ENCODE results near the gene DHPS.
"Not testable (repeated sequence)": the region's sequence is repeated elsewhere in the genome, so short reads cannot be mapped to it uniquely, and the experiment has no call there.

Gene DHPS

DNA sequence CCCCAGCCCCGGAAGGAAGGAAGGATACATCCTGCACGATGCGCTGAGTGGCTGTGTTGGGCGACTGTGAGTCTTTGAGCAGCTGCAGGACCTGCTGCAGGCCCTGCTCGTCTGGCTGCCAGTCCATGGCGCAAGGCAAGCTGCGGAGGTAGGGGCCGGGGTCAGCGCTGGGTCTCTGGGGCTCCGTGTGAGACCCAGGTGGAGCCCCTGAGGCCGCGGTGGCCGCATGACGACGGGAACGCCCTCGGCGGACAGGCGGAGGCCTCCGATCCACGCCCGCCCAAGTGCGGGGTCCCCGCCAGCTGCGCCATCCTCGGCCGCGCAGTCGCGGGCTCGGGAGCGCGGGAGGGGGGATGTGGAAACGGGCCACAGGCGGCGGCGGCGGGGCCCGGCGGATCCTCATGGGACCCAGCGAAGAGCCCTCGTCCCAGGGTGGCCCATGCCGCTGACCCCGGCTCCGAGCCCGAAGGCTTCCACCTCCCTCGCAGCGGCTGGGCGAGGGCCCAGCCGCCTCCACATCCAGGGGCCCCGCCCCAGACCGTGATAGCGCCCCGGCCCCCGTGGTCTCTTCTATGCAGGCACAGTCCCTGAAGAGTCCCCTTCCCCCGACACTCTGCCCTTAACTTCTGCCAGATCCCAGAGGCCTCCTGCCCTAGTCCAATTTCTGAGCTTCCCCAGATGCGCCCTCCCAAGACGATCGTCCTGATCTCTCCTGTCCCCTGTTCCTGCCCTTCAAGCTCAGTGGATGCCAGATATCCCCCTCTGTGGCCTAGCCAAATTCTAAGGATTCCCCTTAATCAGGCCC lies 39.4 kb upstream of the DHPS start:
- TF ChIP-seq FOXA1 (IDR thresholded peaks at IDR 0.05) = no peak
- TF ChIP-seq FOXM1 (IDR thresholded peaks at IDR 0.05; ENCODE audit: borderline replicate concordance) = no peak
- TF ChIP-seq FOXK2 (IDR thresholded peaks at IDR 0.05) = no peak
- no peak for TF ChIP-seq CTBP1 (IDR thresholded peaks at IDR 0.05; ENCODE audit: borderline replicate concordance)
- TF ChIP-seq HDGF (IDR thresholded peaks at IDR 0.05; ENCODE audit: borderline replicate concordance) = no peak
- TF ChIP-seq L3MBTL2 (conservative IDR thresholded peaks at IDR 0.05) = no peak
- TF ChIP-seq TARDBP (IDR thresholded peaks at IDR 0.05) = no peak
- no peak for TF ChIP-seq SUZ12 (IDR thresholded peaks at IDR 0.05)
- DNase-seq (ENCODE audit: extremely low spot score) = no peak
- POLR2A ChIA-PET = interaction anchor here (0.6 to 6.2 kb wide), 11 partner anchors 7 to 71 kb away, joined by 3 to 133 read pairs (median 4); partner anchors contain the start of genes GET3, JUNB and TRIR
- CTCF ChIA-PET = interaction anchor here (0.9 to 1.3 kb wide), 2 partner anchors 13 to 37 kb away, joined by 3 read pairs; no protein-coding TSS in a partner anchor

DNA sequence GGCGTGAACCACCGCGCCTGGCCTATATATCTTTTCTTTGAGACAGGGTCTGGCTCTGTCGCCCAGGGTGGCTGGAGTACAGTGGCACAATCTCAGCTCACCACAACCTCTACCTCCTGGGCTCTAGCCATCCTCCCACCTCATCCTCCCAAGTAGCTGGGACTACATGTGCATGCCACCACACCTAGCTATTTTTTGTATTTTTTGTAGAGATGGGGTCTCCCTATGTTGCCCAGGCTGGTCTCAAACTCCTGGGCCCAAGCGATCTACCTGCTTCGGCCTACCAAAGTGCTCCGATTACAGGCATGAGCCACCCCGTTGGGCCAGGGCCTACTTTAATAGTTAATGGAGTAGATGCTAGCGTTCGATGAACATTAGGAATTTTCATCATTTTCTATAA lies 38.6 kb upstream of the DHPS start:
- POLR2A ChIA-PET = interaction anchor here (1.0 to 6.2 kb wide), 3 partner anchors 15 to 17 kb away, joined by 3 to 133 read pairs (median 3); partner anchors contain the start of genes GET3 and TRIR
- no peak for DNase-seq (ENCODE audit: extremely low spot score)
- TF ChIP-seq ZNF384 (IDR thresholded peaks at IDR 0.05) (no peak), ARNT (IDR thresholded peaks at IDR 0.05) (no peak), FOXM1 (IDR thresholded peaks at IDR 0.05; ENCODE audit: borderline replicate concordance) (no peak), L3MBTL2 (conservative IDR thresholded peaks at IDR 0.05) (no peak), SUZ12 (IDR thresholded peaks at IDR 0.05) (no peak), FOXA1 (IDR thresholded peaks at IDR 0.05) (no peak), ELF4 (IDR thresholded peaks at IDR 0.05) (no peak)
- CTCF ChIA-PET = no interaction called here

GRCh38 chr19:12715929-12716328 lies 34.2 kb upstream of the DHPS start:
- no peak for TF ChIP-seq LEF1 (IDR thresholded peaks at IDR 0.05; ENCODE audit: borderline replicate concordance)
- no peak for TF ChIP-seq TARDBP (IDR thresholded peaks at IDR 0.05)
- TF ChIP-seq FOXA1 (IDR thresholded peaks at IDR 0.05) = no peak
- TF ChIP-seq FOXK2 (IDR thresholded peaks at IDR 0.05) = no peak
- TF ChIP-seq ZNF384 (IDR thresholded peaks at IDR 0.05) = no peak
- no peak for TF ChIP-seq SUZ12 (IDR thresholded peaks at IDR 0.05)
- TF ChIP-seq HDGF (IDR thresholded peaks at IDR 0.05; ENCODE audit: borderline replicate concordance) = no peak
- no peak for TF ChIP-seq ELF4 (IDR thresholded peaks at IDR 0.05)
- TF ChIP-seq FOXM1 (IDR thresholded peaks at IDR 0.05; ENCODE audit: borderline replicate concordance) = no peak
- no peak for TF ChIP-seq L3MBTL2 (conservative IDR thresholded peaks at IDR 0.05)
- no peak for TF ChIP-seq BHLHE40 (IDR thresholded peaks at IDR 0.05; ENCODE audit: borderline replicate concordance)
- TF ChIP-seq SP1 (IDR thresholded peaks at IDR 0.05) = no peak
- no peak for TF ChIP-seq PKNOX1 (IDR thresholded peaks at IDR 0.05)
- no peak for TF ChIP-seq CTBP1 (IDR thresholded peaks at IDR 0.05; ENCODE audit: borderline replicate concordance)
- no peak for TF ChIP-seq ARNT (IDR thresholded peaks at IDR 0.05)
- no peak for DNase-seq (ENCODE audit: extremely low spot score)
- POLR2A ChIA-PET = interaction anchor here (0.8 kb wide), 1 partner anchor 18 kb away, joined by 3 read pairs; no protein-coding TSS in a partner anchor
- CTCF ChIA-PET = no interaction called here

GRCh38 chr19:12715102-12715501 lies 33.4 kb upstream of the DHPS start:
- ChIA-PET POLR2A (no interaction called here), CTCF (no interaction called here)
- no peak for DNase-seq (ENCODE audit: extremely low spot score)
- no peak for TF ChIP-seq FOXA1 (IDR thresholded peaks at IDR 0.05)
- no peak for TF ChIP-seq ARNT (IDR thresholded peaks at IDR 0.05)
- TF ChIP-seq SUZ12 (IDR thresholded peaks at IDR 0.05) = no peak
- no peak for TF ChIP-seq PKNOX1 (IDR thresholded peaks at IDR 0.05)
- no peak for TF ChIP-seq LEF1 (IDR thresholded peaks at IDR 0.05; ENCODE audit: borderline replicate concordance)
- no peak for TF ChIP-seq BHLHE40 (IDR thresholded peaks at IDR 0.05; ENCODE audit: borderline replicate concordance)
- TF ChIP-seq ZNF384 (IDR thresholded peaks at IDR 0.05) = no peak
- no peak for TF ChIP-seq NFRKB (IDR thresholded peaks at IDR 0.05)
- TF ChIP-seq SP1 (IDR thresholded peaks at IDR 0.05) = no peak
- TF ChIP-seq FOXM1 (IDR thresholded peaks at IDR 0.05; ENCODE audit: borderline replicate concordance) = no peak
- TF ChIP-seq HDGF (IDR thresholded peaks at IDR 0.05; ENCODE audit: borderline replicate concordance) = no peak
- no peak for TF ChIP-seq CTBP1 (IDR thresholded peaks at IDR 0.05; ENCODE audit: borderline replicate concordance)
- TF ChIP-seq TARDBP (IDR thresholded peaks at IDR 0.05) = no peak
- TF ChIP-seq L3MBTL2 (conservative IDR thresholded peaks at IDR 0.05) = no peak

DNA sequence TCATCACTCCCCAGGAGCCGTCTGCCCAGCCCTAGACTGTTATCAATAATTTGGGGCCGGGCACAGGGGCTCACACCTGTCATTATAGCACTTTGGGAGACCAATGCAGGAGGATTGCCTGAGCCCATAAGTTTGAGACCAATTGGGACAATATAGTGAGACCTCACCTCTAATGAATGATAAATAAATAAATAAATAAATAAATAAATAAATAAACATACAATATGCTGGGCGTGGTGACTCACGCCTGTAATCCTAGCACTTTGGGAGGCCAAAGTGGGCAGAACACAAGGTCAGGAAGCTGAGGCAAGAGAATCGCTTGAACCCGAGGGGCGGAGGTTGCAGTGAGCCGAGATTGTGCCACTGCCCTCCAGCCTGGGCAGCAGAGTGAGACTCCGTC lies 31.6 kb upstream of the DHPS start:
- CTCF ChIA-PET; DNase-seq (ENCODE audit: extremely low spot score): not testable (repeated sequence)
- POLR2A ChIA-PET = interaction anchor here (0.8 to 1.5 kb wide), 4 partner anchors 8 to 23 kb away, joined by 3 to 7 read pairs (median 4); partner anchors contain the start of gene TNPO2

GRCh38 chr19:12712077-12712476 lies 30.4 kb upstream of the DHPS start:
- CTCF ChIA-PET; DNase-seq (ENCODE audit: extremely low spot score): not testable (repeated sequence)
- POLR2A ChIA-PET = interaction anchor here (1.0 to 1.4 kb wide), 2 partner anchors 12 to 24 kb away, joined by 3 to 5 read pairs; partner anchors contain the start of gene TNPO2

DNA sequence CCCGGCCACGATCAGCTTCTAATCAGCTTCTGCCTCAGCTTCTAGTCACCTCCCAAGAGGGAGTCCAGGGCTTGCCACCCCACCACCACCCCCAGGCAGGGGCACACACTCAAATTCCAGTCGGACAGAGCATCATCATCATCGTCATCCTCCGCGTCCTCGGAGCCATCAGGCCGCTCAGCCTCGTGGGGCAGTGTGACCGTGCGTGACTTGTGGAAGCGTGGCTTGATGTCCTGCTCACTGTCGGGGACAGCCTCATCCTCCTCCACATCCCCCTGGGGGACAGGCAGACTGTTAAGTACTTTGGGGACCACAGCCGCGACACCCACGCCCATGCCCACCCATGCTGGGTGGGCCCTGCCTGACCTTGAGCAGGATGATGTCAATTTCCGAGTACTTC lies 29.5 kb upstream of the DHPS start:
- no peak for DNase-seq (ENCODE audit: extremely low spot score)
- ChIA-PET POLR2A (no interaction called here), CTCF (no interaction called here)
- no peak for TF ChIP-seq ARNT (IDR thresholded peaks at IDR 0.05)
- no peak for TF ChIP-seq NFRKB (IDR thresholded peaks at IDR 0.05)
- no peak for TF ChIP-seq L3MBTL2 (conservative IDR thresholded peaks at IDR 0.05)
- TF ChIP-seq SUZ12 (IDR thresholded peaks at IDR 0.05) = no peak
- no peak for TF ChIP-seq HDGF (IDR thresholded peaks at IDR 0.05; ENCODE audit: borderline replicate concordance)
- TF ChIP-seq TARDBP (IDR thresholded peaks at IDR 0.05) = no peak
- no peak for TF ChIP-seq ELF4 (IDR thresholded peaks at IDR 0.05)
- no peak for TF ChIP-seq CTBP1 (IDR thresholded peaks at IDR 0.05; ENCODE audit: borderline replicate concordance)
- no peak for TF ChIP-seq FOXK2 (IDR thresholded peaks at IDR 0.05)
- TF ChIP-seq SP1 (IDR thresholded peaks at IDR 0.05) = no peak
- TF ChIP-seq ZNF384 (IDR thresholded peaks at IDR 0.05) = no peak
- TF ChIP-seq FOXM1 (IDR thresholded peaks at IDR 0.05; ENCODE audit: borderline replicate concordance) = no peak
- no peak for TF ChIP-seq LEF1 (IDR thresholded peaks at IDR 0.05; ENCODE audit: borderline replicate concordance)
- no peak for TF ChIP-seq PKNOX1 (IDR thresholded peaks at IDR 0.05)
- no peak for TF ChIP-seq BHLHE40 (IDR thresholded peaks at IDR 0.05; ENCODE audit: borderline replicate concordance)
